H9 (cell line): ENCODE data around the gene ATN1. TPM values are rescaled to one million over a fixed set of nuclear protein-coding genes. Genes with fewer than 3 reads are reported as not detected.

Experiments used
- DNase-seq: peaks from one replicate; pipeline ENCODE4 v3.0.0-alpha.2; 2017
- H2AFZ ChIP-seq: one replicate; pipeline ENCODE4 v1.6.1; 2013; ENCODE audit warnings: mild to moderate bottlenecking, low read length, control low read depth, moderate library complexity
- H2AK5ac ChIP-seq: 2 replicates; pipeline ENCODE4 v1.6.1; 2013; ENCODE audit warnings: low read length, control low read depth, mixed read lengths; ENCODE audit not compliant: insufficient read length
- H2BK120ac ChIP-seq: one replicate; pipeline ENCODE4 v1.6.1; 2013; ENCODE audit warnings: low read depth, mild to moderate bottlenecking, low read length, control low read depth, inconsistent platforms; ENCODE audit not compliant: poor library complexity, severe bottlenecking
- H2BK12ac ChIP-seq: 2 replicates; pipeline ENCODE4 v1.6.1; 2013; ENCODE audit warnings: low read length, control low read depth, mixed read lengths, low read depth; ENCODE audit not compliant: insufficient read length
- H2BK15ac ChIP-seq: 2 replicates; pipeline ENCODE4 v1.6.1; 2013; ENCODE audit warnings: low read depth, low read length, control low read depth
- H2BK20ac ChIP-seq: one replicate; pipeline ENCODE4 v1.6.1; 2013; ENCODE audit warnings: low read depth, mild to moderate bottlenecking, low read length, control low read depth, inconsistent platforms; ENCODE audit not compliant: poor library complexity, severe bottlenecking
- H2BK5ac ChIP-seq: 2 replicates; pipeline ENCODE4 v1.6.1; 2013; ENCODE audit warnings: low read length, control low read depth, mixed read lengths; ENCODE audit not compliant: insufficient read length
- H3K14ac ChIP-seq: 2 replicates; pipeline ENCODE4 v1.6.1; 2013; ENCODE audit warnings: low read length, control low read depth; ENCODE audit not compliant: insufficient read depth
- H3K18ac ChIP-seq: 2 replicates; pipeline ENCODE4 v1.6.1; 2013; ENCODE audit warnings: low read depth, mild to moderate bottlenecking, mixed read lengths, low read length, control low read depth; ENCODE audit not compliant: insufficient read length
- H3K23ac ChIP-seq: 2 replicates; pipeline ENCODE4 v1.6.1; 2013; ENCODE audit warnings: low read length, control low read depth, mixed read lengths, low read depth; ENCODE audit not compliant: insufficient read length
- H3K23me2 ChIP-seq: 2 replicates; pipeline ENCODE4 v1.6.1; 2013; ENCODE audit warnings: low read depth, mild to moderate bottlenecking, mixed read lengths, low read length, control low read depth; ENCODE audit not compliant: insufficient read length, poor library complexity, severe bottlenecking
- H3K27ac ChIP-seq: 2 replicates; pipeline ENCODE4 v1.5.1; 2013; ENCODE audit warnings: low read length, control low read depth, mixed read lengths, low read depth; ENCODE audit not compliant: insufficient read length
- H3K27me3 ChIP-seq: 2 replicates; pipeline ENCODE4 v1.6.1; 2013; ENCODE audit warnings: low read length, control low read depth, inconsistent platforms; ENCODE audit not compliant: insufficient read depth
- H3K4ac ChIP-seq: 2 replicates; pipeline ENCODE4 v1.6.1; 2013; ENCODE audit warnings: low read depth, mild to moderate bottlenecking, control low read depth, inconsistent platforms, low read length, moderate library complexity
- H3K4me1 ChIP-seq: 2 replicates; pipeline ENCODE4 v1.6.1; 2013; ENCODE audit warnings: low read length, control low read depth, inconsistent platforms; ENCODE audit not compliant: insufficient read depth
- H3K4me2 ChIP-seq: 2 replicates; pipeline ENCODE4 v1.6.1; 2013; ENCODE audit warnings: low read length, control low read depth, mixed read lengths; ENCODE audit not compliant: insufficient read length, insufficient read depth
- H3K56ac ChIP-seq: 2 replicates; pipeline ENCODE4 v1.6.1; 2013; ENCODE audit warnings: low read depth, mild to moderate bottlenecking, mixed read lengths, low read length, control low read depth; ENCODE audit not compliant: insufficient read length
- H3K79me1 ChIP-seq: 2 replicates; pipeline ENCODE4 v1.6.1; 2013; ENCODE audit warnings: low read depth, mild to moderate bottlenecking, moderate library complexity, low read length, control low read depth, inconsistent platforms; ENCODE audit not compliant: insufficient read depth, poor library complexity, severe bottlenecking
- H3K79me2 ChIP-seq: 2 replicates; pipeline ENCODE4 v1.6.1; 2013; ENCODE audit warnings: low read length, control low read depth, inconsistent platforms; ENCODE audit not compliant: insufficient read depth
- H3K9ac ChIP-seq: 2 replicates; pipeline ENCODE4 v1.6.1; 2013; ENCODE audit warnings: low read length, control low read depth, mixed read lengths; ENCODE audit not compliant: insufficient read length; ENCODE audit errors: extremely low read depth
- H3K9me3 ChIP-seq: one replicate; pipeline ENCODE4 v1.6.1; 2013; ENCODE audit warnings: low read depth, low read length, inconsistent platforms; ENCODE audit not compliant: control insufficient read depth
- H3T11ph ChIP-seq: one replicate; pipeline ENCODE4 v1.6.1; 2013; ENCODE audit warnings: mild to moderate bottlenecking, low read length, control low read depth, inconsistent platforms
- H4K20me1 ChIP-seq: one replicate; pipeline ENCODE4 v1.6.1; 2013; ENCODE audit not compliant: control insufficient read depth, insufficient read length, insufficient read depth
- H4K5ac ChIP-seq: 2 replicates; pipeline ENCODE4 v1.6.1; 2013; ENCODE audit warnings: low read depth, mild to moderate bottlenecking, mixed read lengths, low read length, control low read depth; ENCODE audit not compliant: insufficient read length
- H4K8ac ChIP-seq: replicated peaks from 2 replicates; pipeline ENCODE4 v1.6.1; 2013; ENCODE audit warnings: low read length, control low read depth, mixed read lengths, low read depth; ENCODE audit not compliant: insufficient read length
- H4K91ac ChIP-seq: 2 replicates; pipeline ENCODE4 v1.6.1; 2013; ENCODE audit warnings: low read depth, mild to moderate bottlenecking, moderate library complexity, mixed read lengths, low read length, control low read depth; ENCODE audit not compliant: insufficient read length
- H3K27ac Mint-ChIP-seq, 3 experiments: 2 replicates in 2 of 3; 3 replicates in 1 of 3; pipeline ENCODE4 v1.8.0; 2020 to 2021; ENCODE audit warnings: mixed read lengths in 3 of 3, mild to moderate bottlenecking in 1 of 3, moderate library complexity in 1 of 3
- H3K27me3 Mint-ChIP-seq: 2 replicates; pipeline ENCODE4 v1.8.0; 2021; ENCODE audit warnings: low read depth, mild to moderate bottlenecking, moderate library complexity, mixed read lengths
- H3K36me3 Mint-ChIP-seq, 3 experiments: 2 replicates in 2 of 3; 3 replicates in 1 of 3; pipeline ENCODE4 v1.8.0; 2020 to 2021; ENCODE audit warnings: low read depth in 3 of 3, mixed read lengths in 3 of 3; ENCODE audit not compliant: insufficient read depth in 1 of 3
- H3K4me1 Mint-ChIP-seq, 2 experiments: 2 replicates each; pipeline ENCODE4 v1.8.0; 2020; ENCODE audit warnings: mixed read lengths in 2 of 2
- H3K4me3 Mint-ChIP-seq, 2 experiments: 2 replicates in 1 of 2; 3 replicates in 1 of 2; pipeline ENCODE4 v1.8.0; 2020 to 2021; ENCODE audit warnings: mild to moderate bottlenecking in 2 of 2, mixed read lengths in 2 of 2, moderate library complexity in 1 of 2
- H3K9me3 Mint-ChIP-seq, 2 experiments: 2 replicates in 1 of 2; 3 replicates in 1 of 2; pipeline ENCODE4 v1.8.0; 2020; ENCODE audit warnings: mild to moderate bottlenecking in 2 of 2, mixed read lengths in 2 of 2, moderate library complexity in 1 of 2
- CTCF ChIP-seq: fragments of 200-600 bp; sonication (generic); conservative IDR thresholded peaks from 3 replicates; pipeline ENCODE4 v1.8.0; 2021; ENCODE audit warnings: antibody characterized with exemption, mild to moderate bottlenecking
- WGBS: extraction: QIAGEN DNeasy Blood & Tissue Kit; methylation state at CpG from one replicate; pipeline ENCODE4 v1.1.7; 2013; ENCODE audit warnings: missing lambda C conversion rate, low lambda C conversion rate, mixed read lengths; ENCODE audit not compliant: insufficient read length; ENCODE audit errors: extremely low coverage; 5-methylcytosine and 5-hydroxymethylcytosine counted together
- total RNA-seq: library from RNA; stranded (reverse); gene quantifications from 2 replicates; pipeline ENCODE4 v1.2.1, GENCODE V29; 2021

Gene ATN1
- total RNA-seq, 1 experiment from 2014 or later, result 103 TPM

GRCh38 chr12:6975297-6976032 is 47.7 kb downstream of the ATN1 start:
- Mint-ChIP-seq H3K4me1 (peaks cover 7 to 15% of the 10 kb centered on the region in 2 experiments), H3K36me3 (peaks cover 26 to 79% (median 72%) of the 10 kb centered on the region in 3 experiments; a peak in 6 of 7 replicates), H3K27me3 (no peaks in the 10 kb centered on the region; the same call in 1 of the 2 replicates), H3K4me3 (no peak overlapping the region), H3K27ac (peak overlapping the region in 1 of 3 experiments; percentile 32; a peak in 1 of 7 replicates), H3K9me3 (no peaks in the 10 kb centered on the region; a peak in 1 of 5 replicates)
- WGBS, result no CpG with 5 or more reads among the region's 2 CpGs
- Histone ChIP-seq H2BK20ac (no peak overlapping the region), H3K23ac (no peak overlapping the region), H2BK12ac (no peak overlapping the region), H4K20me1 (no peaks in the 10 kb centered on the region), H3T11ph (no peak overlapping the region), H4K8ac (no peak overlapping the region), H4K91ac (no peak overlapping the region), H2AK5ac (no peak overlapping the region), H3K56ac (no peak overlapping the region), H2BK120ac (no peak overlapping the region), H3K79me1 (no peaks in the 10 kb centered on the region), H3K4me2 (no peak overlapping the region), H3K9me3 (no peaks in the 10 kb centered on the region), H3K14ac (no peak overlapping the region), H3K79me2 (peaks cover 5% of the 10 kb centered on the region; the same call in 1 of the 2 replicates), H3K27ac (no peak overlapping the region), H2AFZ (no peak overlapping the region), H2BK5ac (no peak overlapping the region), H3K4ac (no peak overlapping the region), H3K23me2 (no peaks in the 10 kb centered on the region), H3K9ac (no peak overlapping the region), H3K4me1 (no peaks in the 10 kb centered on the region), H3K27me3 (no peaks in the 10 kb centered on the region), H4K5ac (no peak overlapping the region), H2BK15ac (no peak overlapping the region), H3K18ac (no peak overlapping the region)
- no peak for DNase-seq
- TF ChIP-seq CTCF, result no peak
